NT2/D1 (cell line): ENCODE results near the gene CMC1.

Source experiments
- DNase-seq: peaks from one replicate; pipeline ENCODE4 v3.0.0-alpha.2; 2011; ENCODE audit warnings: low read depth, low spot score
- H3K27me3 ChIP-seq: 2 replicates; pipeline ENCODE4 v1.6.0; 2011; ENCODE audit warnings: mild to moderate bottlenecking; ENCODE audit not compliant: insufficient read length, insufficient read depth
- H3K36me3 ChIP-seq: 2 replicates; pipeline ENCODE4 v1.6.1; 2011; ENCODE audit warnings: mild to moderate bottlenecking, low read length, mixed read lengths; ENCODE audit not compliant: insufficient read depth, insufficient read length
- H3K4me1 ChIP-seq: 2 replicates; pipeline ENCODE4 v1.5.1; 2011; ENCODE audit not compliant: insufficient read depth, insufficient read length
- H3K4me3 ChIP-seq: 2 replicates; pipeline ENCODE4 v1.5.1; 2011; ENCODE audit warnings: low read depth; ENCODE audit not compliant: insufficient read length
- H3K9ac ChIP-seq: 2 replicates; pipeline ENCODE4 v1.6.0; 2011; ENCODE audit warnings: low read depth; ENCODE audit not compliant: insufficient read length
- H3K9me3 ChIP-seq: 2 replicates; pipeline ENCODE4 v1.5.1; 2011; ENCODE audit warnings: mild to moderate bottlenecking, low read length; ENCODE audit not compliant: insufficient read depth
- SUZ12 ChIP-seq: IDR thresholded peaks from 2 replicates; pipeline ENCODE4 v1.6.1; 2011; ENCODE audit not compliant: insufficient read length, insufficient read depth; ENCODE audit errors: extremely low read depth
- YY1 ChIP-seq: IDR thresholded peaks from 2 replicates; pipeline ENCODE4 v1.6.1; 2011; ENCODE audit not compliant: insufficient read length, insufficient read depth
- ZNF274 ChIP-seq: IDR thresholded peaks from 2 replicates; pipeline ENCODE4 v1.6.1; 2011; ENCODE audit warnings: mild to moderate bottlenecking, low read depth, low read length

Gene CMC1

DNA sequence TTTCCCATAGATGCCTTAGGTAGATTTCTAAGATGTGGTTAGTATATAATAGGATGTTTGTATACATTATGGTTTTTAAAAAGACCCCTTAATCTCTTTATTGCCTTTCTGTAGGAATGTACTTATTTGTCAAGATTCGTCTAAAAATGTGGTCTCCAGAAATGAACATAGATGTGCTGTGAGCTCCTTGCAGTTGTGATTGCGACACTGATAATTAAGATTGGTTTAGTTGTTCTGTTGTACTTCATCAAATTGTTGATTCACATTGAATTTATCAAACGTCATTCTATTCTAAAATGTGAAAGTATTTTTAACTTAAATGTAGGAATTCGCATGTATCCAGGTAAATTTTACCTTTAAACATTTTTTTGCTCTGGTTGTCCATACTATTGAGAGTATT, 51.2 kb downstream of the CMC1 start:
- H3K36me3 ChIP-seq: no peaks in the 10 kb centered on the region
- H3K4me1 ChIP-seq: no peaks in the 10 kb centered on the region
- DNase-seq: no peak
- peaks cover 6% of the 10 kb centered on the region; the same call in 1 of the 2 replicates for H3K9me3 ChIP-seq
- TF ChIP-seq YY1 (no peak), SUZ12 (no peak), ZNF274 (no peak)
- H3K4me3 ChIP-seq: no peak overlapping the region
- no peaks in the 10 kb centered on the region for H3K27me3 ChIP-seq
- no peak overlapping the region for H3K9ac ChIP-seq

DNA sequence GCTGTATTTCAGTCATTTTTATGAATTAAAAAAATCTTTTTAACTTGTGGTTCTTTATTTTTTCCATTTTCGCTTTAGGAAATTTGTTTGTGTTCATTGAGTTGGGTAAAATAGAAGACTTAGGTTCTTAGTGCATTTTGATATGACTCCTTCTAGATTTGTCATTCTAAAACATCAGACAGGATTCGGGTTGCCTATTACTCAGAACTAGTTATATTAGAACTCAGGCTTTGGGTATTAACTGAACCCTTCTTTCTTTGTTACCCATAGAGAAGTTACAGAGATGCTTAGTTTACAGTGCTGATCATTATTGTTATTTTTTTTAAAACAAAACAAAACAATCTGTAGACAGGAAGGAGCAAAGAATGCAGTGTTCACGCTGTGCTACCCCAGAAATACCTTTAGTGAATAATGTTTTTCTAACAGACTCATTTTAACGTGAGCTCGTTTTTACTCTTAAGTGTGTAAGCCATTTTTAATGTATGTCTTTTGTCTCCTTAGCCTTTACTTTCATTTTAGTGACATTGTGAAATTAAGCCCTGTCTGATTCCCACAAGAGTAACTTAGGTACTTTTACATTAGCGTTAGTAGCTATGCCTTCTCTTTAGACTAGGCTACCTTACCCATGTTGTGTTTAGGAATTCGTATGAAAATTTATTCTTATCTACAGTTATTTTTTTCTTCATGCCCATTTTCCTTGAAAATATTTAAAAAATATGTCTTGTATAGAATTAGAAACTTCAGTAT, 53.4 kb downstream of the CMC1 start:
- H3K4me3 ChIP-seq: no peak overlapping the region
- TF ChIP-seq YY1 (no peak), ZNF274 (no peak), SUZ12 (no peak)
- H3K27me3 ChIP-seq: no peaks in the 10 kb centered on the region
- peaks cover 6% of the 10 kb centered on the region; the same call in 1 of the 2 replicates for H3K9me3 ChIP-seq
- no peak overlapping the region for H3K9ac ChIP-seq
- H3K36me3 ChIP-seq: no peaks in the 10 kb centered on the region
- H3K4me1 ChIP-seq: no peaks in the 10 kb centered on the region
- DNase-seq: no peak

DNA sequence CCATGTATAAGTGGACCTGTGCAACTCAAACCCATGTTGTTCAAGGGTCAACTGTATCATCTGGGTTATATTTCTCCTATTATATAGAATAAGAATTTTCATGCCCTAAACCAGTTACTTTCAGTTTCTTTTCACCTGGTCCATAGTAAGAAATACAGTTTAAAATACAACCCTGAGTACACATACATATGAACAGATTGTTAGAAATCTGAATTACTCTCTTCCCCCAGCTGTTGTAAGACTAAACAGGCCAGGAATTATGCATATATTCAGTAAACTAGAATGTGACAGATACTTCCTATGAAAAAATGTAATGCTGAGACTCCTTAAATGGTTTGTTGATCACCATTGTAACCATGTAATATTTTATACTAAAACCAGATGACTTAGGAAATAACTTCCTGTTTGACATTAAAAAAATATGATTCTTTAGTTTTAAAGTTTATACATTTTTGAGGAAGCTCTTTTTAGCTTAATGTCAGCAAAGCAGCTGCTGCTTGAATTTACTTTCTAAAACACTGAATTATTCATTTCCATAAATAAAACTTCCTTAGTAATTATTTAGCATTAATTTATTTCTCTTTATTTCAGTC, 54.6 kb downstream of the CMC1 start:
- TF ChIP-seq YY1 (no peak), ZNF274 (no peak), SUZ12 (no peak)
- DNase-seq: no peak
- Histone ChIP-seq H3K9me3 (peaks cover 2% of the 10 kb centered on the region; the same call in 1 of the 2 replicates), H3K27me3 (no peaks in the 10 kb centered on the region), H3K4me1 (no peaks in the 10 kb centered on the region), H3K9ac (no peak overlapping the region), H3K36me3 (no peaks in the 10 kb centered on the region), H3K4me3 (no peak overlapping the region)

DNA sequence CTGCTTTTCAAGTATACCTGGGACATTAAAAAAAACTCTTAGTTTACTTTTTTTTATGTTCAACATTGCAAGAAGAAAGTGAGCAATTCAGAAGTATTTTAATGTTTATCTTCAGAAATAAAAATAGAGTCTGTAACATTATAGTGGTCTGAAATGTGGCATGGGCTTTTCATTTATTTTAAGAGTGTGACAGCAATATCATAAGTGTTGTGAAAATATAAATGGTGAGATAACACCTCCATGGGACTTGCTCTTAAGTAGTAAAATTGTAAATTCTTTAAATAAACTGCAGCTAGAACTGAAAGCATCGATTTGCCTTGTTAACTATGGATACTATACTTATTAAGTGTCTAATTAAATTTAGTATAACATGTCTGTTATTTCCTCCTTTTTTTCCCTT, 58.3 kb downstream of the CMC1 start:
- Histone ChIP-seq H3K9ac (no peak overlapping the region), H3K4me3 (no peak overlapping the region), H3K36me3 (no peaks in the 10 kb centered on the region), H3K9me3 (no peaks in the 10 kb centered on the region), H3K4me1 (no peaks in the 10 kb centered on the region), H3K27me3 (no peaks in the 10 kb centered on the region)
- TF ChIP-seq YY1: no peak
- no peak for TF ChIP-seq SUZ12
- TF ChIP-seq ZNF274: no peak
- no peak for DNase-seq

DNA sequence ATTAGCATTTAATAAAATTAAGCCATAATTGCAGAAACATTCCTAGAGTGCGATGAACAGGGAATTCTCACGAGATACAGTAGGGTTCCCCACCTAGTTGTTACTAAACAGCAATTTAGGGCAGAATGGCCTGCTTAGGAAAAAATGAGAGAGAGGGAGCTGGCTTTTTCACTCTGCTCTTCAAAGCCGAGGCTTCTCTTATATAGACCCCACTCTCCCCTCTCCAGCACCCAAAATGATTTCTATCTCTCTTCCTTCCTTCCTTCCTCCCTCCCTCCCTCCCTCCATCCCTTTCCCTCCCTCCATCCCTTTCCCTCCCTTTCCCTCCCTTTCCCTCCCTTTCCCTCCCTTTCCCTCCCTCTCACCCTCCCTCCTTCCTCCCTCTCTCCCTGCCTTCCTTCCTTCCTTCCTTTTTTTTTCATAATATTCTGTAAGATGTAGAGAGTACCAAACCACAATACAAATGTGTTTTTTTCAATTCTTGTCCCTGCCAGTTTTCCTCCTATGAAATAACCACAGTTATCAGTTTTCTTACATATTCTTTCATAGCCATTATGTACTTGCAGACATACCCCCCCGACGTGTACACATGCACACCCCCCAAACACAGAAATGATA, 59.0 kb downstream of the CMC1 start:
- no peaks in the 10 kb centered on the region for H3K36me3 ChIP-seq
- DNase-seq: no peak
- no peak overlapping the region for H3K9ac ChIP-seq
- H3K27me3 ChIP-seq: no peaks in the 10 kb centered on the region
- H3K9me3 ChIP-seq: no peaks in the 10 kb centered on the region
- TF ChIP-seq YY1 (no peak), SUZ12 (no peak), ZNF274 (no peak)
- no peaks in the 10 kb centered on the region for H3K4me1 ChIP-seq
- no peak overlapping the region for H3K4me3 ChIP-seq

DNA sequence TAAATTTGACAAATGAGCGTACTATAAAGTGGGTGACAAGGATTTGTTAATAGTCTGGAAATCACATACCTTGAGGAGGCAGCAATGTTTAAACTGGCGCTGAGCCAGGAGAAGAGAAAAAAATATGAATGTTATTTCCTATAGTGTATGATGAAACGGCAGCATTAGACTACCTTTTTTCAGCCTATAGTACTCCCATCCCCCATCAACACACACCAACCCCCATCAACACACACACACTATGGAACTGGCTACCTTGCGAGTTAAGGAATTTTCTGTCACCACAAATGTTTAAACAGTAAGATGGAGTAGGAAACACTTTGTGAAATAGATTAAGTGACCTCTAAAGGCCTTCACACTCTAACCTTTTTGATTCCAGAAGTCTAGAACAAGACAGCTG, 60.3 kb downstream of the CMC1 start:
- Histone ChIP-seq H3K9me3 (no peaks in the 10 kb centered on the region), H3K36me3 (no peaks in the 10 kb centered on the region), H3K9ac (no peak overlapping the region), H3K27me3 (no peaks in the 10 kb centered on the region), H3K4me3 (no peak overlapping the region), H3K4me1 (no peaks in the 10 kb centered on the region)
- TF ChIP-seq ZNF274 (no peak), YY1 (no peak), SUZ12 (no peak)
- DNase-seq: no peak

DNA sequence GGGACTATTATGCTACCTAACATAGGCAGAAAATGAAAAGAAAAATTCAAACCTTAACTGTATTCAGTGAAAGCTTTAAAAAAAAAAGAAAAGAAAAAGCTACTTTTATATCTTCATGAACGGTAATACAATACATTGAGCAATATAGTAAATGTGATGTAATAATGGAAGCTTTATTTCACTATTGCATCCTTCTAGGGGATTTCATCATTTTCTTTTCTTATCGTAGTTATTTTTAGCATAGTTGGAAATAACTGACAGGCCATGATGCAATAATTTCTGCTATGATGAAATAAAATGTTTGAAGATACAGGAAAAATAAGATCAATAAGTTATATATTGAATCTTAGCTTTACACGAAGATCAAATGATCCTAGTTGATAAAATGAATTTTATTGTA, 66.8 kb downstream of the CMC1 start:
- Histone ChIP-seq H3K36me3 (no peaks in the 10 kb centered on the region), H3K4me3 (no peak overlapping the region), H3K9me3 (no peaks in the 10 kb centered on the region), H3K4me1 (no peaks in the 10 kb centered on the region), H3K27me3 (no peaks in the 10 kb centered on the region), H3K9ac (no peak overlapping the region)
- DNase-seq: no peak
- TF ChIP-seq YY1: no peak
- no peak for TF ChIP-seq ZNF274
- TF ChIP-seq SUZ12: no peak
